Right renal cortex interstitium (tissue), 3 donors: ENCODE results near the gene ZDHHC14. TPM values are rescaled to one million over a fixed set of nuclear protein-coding genes. Genes with fewer than 3 reads are reported as not detected.

Experiments used
- DNase-seq, 3 donors: peaks; one replicate each; pipeline ENCODE4 v3.0.0-alpha.2; 2013; ENCODE audit warnings: low read depth in 3 of 3, low spot score in 2 of 3
- polyA plus RNA-seq, 3 donors: library from polyadenylated mRNA; unstranded; fragments of 120-200 nt; gene quantifications; one replicate each; pipeline ENCODE4 v1.2.1, GENCODE V29; 2013; ENCODE audit not compliant: insufficient read length in 3 of 3

ZDHHC14 gene
- polyA plus RNA-seq, 3 donors, result 15.9 to 19.5 (median 18.5) TPM

- no peak for DNase-seq
Measured at GRCh38 chr6:157438611-157439111, 57.7 kb downstream of the ZDHHC14 start.

GRCh38 chr6:157440171-157440570 lies 59.2 kb downstream of the ZDHHC14 start:
- no peak for DNase-seq

DNA sequence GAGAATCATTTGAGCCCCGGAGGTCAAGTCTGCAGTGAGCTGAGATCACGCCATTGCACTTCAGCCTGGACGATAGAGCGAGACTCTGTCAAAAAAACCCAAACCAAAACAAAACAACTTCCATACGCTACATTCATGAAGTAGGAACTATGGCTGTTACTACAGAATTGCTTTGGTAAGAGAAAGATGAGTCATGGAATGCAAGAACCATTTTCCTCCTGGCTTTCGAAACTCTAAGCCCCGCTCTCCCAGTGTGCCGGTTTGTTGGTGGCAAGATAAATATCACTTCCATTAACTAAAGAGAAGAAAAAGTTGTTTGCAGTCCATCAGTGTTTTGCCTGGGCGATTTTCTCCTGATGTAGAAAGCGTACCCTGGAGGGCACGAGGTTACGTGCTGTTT lies 61.3 kb downstream of the ZDHHC14 start:
- DNase-seq, result no peak

DNA sequence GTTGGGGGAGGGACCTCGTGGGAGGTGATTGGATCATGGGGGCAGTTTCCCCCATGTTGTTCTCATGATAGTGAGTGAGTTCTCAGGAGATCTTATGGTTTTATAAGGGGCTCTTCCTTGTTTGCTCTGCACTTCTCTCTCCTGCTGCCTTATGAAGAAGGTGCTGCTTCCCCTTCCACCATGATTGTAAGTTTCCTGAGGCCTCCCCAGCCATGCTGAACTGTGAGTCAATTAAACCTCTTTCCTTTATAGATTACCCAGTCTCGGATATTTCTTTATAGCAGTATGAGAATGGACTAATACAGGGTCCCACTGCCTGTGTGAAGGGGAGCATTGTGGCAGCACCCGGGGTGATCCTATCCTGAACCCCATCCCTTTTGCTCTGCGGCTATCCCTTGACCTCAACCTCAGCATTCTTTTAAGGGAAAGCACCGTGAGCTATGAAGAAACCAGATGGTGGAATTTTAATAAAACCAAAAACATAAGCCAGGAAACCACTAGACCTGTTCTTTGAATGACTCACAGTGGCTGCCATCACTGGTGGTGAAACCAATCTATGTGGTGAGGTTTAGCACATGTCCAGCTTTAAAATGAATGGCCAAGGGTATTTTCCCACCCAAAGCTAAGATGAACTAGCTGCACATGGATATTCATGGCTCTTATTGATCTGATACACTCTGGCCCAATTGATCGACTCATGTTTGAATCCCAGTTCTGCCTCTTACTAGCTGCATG lies 62.2 kb downstream of the ZDHHC14 start:
- no peak for DNase-seq

- no peak for DNase-seq
Measured at GRCh38 chr6:157445277-157446009, 64.5 kb downstream of the ZDHHC14 start.

GRCh38 chr6:157447735-157448134 lies 66.7 kb downstream of the ZDHHC14 start:
- no peak for DNase-seq

DNA sequence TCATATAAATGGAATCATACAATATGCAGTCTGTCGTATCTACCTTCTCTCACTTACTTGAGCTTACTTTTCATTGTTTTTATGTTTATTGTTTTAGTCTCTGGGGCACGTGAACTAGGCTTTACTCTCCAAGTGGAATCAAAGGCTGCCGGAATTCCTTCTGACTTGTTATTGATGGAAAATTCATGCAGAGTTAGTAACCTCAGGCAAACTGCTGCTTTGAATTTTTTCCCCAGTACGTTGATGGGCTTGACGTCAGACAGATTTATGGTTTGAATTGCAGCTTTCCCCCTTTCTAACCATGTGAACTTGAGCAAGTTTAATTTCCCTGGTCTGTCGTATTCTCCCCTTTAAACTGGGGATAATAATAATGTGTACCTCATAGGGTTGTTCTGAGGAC lies 68.6 kb downstream of the ZDHHC14 start:
- no peak for DNase-seq

GRCh38 chr6:157450931-157451742 lies 70.1 kb downstream of the ZDHHC14 start:
- DNase-seq, result no peak

GRCh38 chr6:157452096-157452495 lies 71.1 kb downstream of the ZDHHC14 start:
- no peak for DNase-seq

DNA sequence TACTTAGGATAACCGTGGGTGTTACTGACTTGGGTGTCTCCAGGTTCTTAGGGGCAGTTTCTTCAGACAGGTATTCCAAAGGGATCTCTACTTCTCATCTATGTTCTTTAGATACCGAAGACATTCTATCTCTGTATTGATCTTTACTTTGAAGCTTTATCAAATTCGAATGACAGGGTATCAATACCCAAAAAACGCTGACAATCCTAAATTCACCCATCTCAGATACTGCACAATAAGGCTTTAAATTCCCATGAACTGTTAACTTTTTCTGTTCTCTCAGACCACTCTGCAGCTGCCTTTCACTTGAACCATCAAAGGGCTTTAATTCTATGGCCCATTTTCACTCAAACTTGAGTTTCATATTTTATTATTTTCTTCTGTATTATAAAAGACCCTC lies 72.1 kb downstream of the ZDHHC14 start:
- DNase-seq, result no peak

GRCh38 chr6:157453978-157454377 lies 73.0 kb downstream of the ZDHHC14 start:
- no peak for DNase-seq

DNA sequence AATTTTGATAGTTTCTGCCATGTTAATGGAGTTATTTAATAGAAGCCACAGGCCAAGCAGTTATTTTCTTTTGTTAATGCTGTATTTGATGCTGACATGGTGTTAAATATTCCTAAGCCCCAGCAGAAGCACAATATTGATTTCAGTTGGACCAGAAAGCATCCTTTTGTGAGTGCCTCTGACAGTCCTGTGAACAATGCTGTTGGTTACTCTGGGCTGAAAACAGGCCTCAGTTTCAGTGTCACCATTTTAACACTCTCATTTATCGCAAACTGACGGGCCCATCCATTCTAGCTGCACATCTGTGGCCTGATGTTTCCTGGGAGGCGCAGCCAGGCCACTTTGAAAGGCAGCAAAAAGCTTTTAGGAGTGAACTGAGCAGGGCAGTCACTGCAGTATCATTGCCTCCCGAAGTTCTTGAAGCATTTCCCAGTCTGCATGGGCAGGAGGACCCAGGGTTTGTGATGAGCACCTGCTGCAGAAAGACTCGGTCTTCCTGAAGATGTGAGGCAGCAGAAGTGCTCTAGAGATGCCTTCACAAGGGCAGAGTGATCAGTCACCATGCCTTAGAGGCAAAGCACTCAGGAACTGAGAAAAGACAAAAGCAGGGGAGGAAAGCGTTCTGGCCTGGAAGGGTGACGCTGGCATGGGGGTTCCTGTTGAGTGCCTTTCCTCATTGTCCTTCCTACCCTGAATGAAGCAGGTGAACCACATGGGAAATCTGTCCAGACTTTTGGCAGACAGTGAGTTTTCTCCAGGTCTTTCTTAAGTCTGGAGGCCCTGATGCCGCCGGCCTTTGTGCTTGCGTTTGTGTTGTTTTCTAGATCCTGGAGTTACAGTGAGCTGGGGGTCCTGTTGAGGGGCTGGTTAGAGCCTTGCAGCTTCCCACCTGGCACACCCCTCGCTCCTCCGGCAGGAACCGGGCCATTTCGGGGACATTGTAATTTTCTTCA lies 74.0 kb downstream of the ZDHHC14 start:
- no peak for DNase-seq

DNA sequence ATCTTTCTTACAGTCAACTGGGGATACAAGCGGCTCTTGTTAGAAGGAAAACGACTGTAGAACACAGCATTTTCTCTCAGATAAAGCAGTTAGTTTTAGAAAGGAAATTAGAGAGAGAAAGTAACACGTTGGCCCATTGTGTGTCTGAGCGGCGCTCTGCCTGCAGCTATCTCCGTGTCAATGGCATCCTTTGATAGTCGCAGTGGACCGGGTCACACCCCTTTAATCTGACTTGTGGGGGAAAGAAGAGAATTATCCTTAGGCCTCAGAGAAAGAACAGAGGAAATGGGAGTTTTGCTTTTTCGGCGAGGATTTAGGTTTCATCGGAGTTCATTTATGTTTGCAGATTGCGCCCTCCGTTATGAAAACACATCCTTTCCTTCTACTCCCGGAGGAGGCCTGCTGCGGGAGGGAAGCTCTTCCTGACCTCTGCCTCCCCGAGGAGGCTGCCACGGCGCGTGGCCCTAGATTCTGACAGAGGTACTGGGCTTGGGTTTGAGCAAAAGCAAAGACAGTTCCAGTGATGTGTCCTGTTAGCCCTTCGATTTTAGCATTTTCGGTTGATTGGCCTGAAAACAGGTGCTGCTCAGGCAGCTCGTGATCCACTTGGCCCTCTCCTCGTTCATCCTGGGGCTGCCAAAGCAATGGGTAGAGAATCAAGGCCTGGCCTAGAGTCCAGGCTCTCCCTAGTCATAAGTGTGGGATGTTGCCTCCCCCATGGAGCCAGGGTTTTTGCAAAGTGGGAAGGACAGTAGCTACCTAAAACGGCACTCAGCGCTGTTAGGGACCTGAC lies 74.9 kb downstream of the ZDHHC14 start:
- no peak for DNase-seq

- no peak for DNase-seq
Measured at GRCh38 chr6:157456524-157456829, 75.5 kb downstream of the ZDHHC14 start.

DNA sequence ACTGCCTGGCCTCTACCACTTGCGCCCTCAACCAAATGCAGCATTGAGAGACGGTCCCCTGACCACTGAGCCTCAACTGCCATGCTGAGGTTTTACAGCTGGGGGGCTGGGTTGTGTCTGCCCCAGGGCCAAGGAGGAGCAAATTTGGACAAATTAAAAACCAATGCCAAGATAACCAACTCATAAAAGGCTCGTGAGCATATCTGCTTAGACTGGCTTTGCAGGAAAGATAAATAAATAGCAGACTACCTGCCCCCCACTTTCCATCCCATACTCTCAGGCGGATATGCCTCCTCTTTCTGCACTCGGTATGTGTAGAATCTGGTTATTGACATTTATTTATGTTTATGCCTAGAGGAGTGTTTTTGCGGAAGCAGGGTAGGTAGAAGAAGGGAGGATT lies 76.8 kb downstream of the ZDHHC14 start:
- DNase-seq, result no peak

GRCh38 chr6:157459327-157459726 lies 78.3 kb downstream of the ZDHHC14 start:
- DNase-seq, result no peak

- DNase-seq, result no peak
Measured at GRCh38 chr6:157460182-157460999, 79.4 kb downstream of the ZDHHC14 start.

GRCh38 chr6:157461000-157461915 lies 80.3 kb downstream of the ZDHHC14 start:
- no peak for DNase-seq
